Measurements from ENCODE around the gene ATF6B.

Gene ATF6B

DNA sequence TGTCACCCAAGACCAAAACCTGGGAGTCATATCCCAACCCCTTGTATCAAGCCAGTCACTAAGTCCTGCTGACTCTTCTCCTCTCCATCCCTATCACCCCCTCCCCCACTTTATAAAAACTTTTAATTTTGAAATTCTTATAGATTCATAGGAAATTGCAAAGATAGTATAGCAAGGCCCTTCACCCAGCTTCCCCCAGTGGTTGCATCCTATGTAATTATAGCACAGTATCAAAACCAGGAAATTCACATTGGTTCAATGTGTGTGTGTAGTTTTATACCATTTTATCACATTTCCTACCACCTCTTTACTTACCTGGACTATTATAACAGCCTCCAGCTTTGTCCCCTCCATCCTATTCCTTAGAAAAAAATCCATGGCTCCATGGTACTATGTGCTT lies 30.0 kb upstream of the ATF6B start:
- Histone ChIP-seq H3K27me3 (no peaks in the 10 kb centered on the region), H3K36me3 (peaks cover 33% of the 10 kb centered on the region), H3K4me1 (0 out of 2 replicates have a peak, but pooled peaks cover 3% of the 10 kb centered on the region), H3K9me3 (no peaks in the 10 kb centered on the region), H3K4me3 (ENCODE audit: low read depth, low read length) (no peak overlapping the region)
- TF ChIP-seq, protein P1, sequence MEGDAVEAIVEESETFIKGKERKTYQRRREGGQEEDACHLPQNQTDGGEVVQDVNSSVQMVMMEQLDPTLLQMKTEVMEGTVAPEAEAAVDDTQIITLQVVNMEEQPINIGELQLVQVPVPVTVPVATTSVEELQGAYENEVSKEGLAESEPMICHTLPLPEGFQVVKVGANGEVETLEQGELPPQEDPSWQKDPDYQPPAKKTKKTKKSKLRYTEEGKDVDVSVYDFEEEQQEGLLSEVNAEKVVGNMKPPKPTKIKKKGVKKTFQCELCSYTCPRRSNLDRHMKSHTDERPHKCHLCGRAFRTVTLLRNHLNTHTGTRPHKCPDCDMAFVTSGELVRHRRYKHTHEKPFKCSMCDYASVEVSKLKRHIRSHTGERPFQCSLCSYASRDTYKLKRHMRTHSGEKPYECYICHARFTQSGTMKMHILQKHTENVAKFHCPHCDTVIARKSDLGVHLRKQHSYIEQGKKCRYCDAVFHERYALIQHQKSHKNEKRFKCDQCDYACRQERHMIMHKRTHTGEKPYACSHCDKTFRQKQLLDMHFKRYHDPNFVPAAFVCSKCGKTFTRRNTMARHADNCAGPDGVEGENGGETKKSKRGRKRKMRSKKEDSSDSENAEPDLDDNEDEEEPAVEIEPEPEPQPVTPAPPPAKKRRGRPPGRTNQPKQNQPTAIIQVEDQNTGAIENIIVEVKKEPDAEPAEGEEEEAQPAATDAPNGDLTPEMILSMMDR (IDR thresholded peaks at IDR 0.05; ENCODE audit: low read depth, low read length), result no peak
- DNase-seq, result no peak

DNA sequence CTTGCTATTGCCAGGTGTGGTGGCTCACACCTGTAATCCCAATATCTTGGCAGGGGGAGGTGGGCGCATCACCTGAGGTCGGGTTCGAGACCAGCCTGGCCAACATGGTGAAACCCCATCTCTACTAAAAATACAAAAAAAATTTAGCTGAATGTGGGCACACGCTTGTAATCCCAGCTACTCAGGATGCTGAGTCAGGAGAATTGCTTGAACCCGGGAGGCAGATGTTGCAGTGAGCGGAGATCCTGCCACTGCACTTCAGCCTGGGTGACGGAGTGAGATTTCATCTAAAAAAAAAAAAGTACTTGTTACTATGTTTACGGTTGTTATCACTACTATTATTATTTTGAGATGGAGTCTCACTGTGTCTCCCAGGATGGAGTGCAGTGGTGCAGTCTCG lies 28.8 kb upstream of the ATF6B start:
- Histone ChIP-seq H3K9me3 (no peaks in the 10 kb centered on the region), H3K36me3 (peaks cover 33% of the 10 kb centered on the region)
- no peak for DNase-seq

GRCh38 chr6:32154514-32155161 lies 26.6 kb upstream of the ATF6B start:
- TF ChIP-seq, protein P1 (IDR thresholded peaks at IDR 0.05; ENCODE audit: low read depth, low read length), result peak; percentile 68
- peaks cover 33% of the 10 kb centered on the region for H3K36me3 ChIP-seq
- peak; percentile 82 for DNase-seq
- H3K27me3 ChIP-seq, result no peaks in the 10 kb centered on the region
- peak overlapping the region; percentile 96 for H3K4me3 ChIP-seq (ENCODE audit: low read depth, low read length)
- H3K9me3 ChIP-seq, result no peaks in the 10 kb centered on the region
- peaks cover 7% of the 10 kb centered on the region for H3K4me1 ChIP-seq

More for the DNA sequence above, 28.8 kb upstream of the ATF6B start:
- Histone ChIP-seq H3K27me3 (no peaks in the 10 kb centered on the region), H3K4me1 (peaks cover 7% of the 10 kb centered on the region), H3K4me3 (ENCODE audit: low read depth, low read length) (no peak overlapping the region)
- TF ChIP-seq, protein P1 (IDR thresholded peaks at IDR 0.05; ENCODE audit: low read depth, low read length), result no peak

DNA sequence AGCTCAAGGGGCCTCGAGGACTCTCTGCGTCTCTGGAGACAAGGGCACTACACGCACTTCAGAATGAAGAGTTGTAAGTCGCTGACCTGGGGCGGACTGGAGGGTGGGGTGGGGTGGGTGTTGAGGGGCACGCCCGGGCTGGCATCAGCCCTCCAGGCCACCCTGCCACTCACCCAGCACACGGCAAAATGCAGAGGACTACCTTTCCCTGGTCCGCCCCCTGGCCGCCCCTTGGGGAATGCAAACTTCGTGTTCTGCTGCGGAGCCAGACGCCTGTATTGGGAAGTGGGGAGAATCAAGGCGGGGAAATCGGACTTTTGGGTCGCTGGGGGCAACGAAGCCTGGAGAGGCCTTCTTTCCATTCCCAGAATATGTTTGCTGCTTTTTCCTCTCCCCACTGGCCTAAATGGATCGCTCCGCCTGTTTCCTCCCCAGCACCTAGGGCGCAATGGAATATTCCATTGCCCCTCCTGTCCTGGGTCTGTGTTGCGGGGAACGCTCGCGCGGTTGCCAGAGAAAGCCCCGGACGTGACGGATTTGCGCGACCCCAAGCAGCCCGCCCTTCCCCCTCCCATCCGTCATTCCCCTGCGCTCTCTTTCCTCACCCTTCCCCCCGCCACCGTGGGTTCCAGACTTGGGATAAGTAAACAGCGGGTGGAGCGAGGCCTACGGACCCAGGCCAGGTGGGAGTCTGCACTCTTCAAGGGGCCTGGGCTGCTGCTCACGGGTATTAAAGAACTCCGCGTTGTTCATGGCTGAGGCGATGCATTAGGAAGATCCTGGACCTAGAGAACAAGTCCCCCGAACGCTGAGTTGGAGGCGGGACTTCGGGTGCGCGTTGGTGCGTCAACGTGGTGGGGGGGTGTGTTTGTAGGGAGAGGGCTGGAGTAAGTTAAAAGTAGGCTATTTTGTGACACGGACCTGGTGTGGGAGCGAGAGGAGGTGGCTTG lies 25.8 kb upstream of the ATF6B start, which contains the start of gene PPT2:
TSS of gene PPT2 (plus strand) at position 578 of the 950 bp plus-strand sequence. CDS start 454 bp downstream, outside the sequence.
- peak within 1 kb of the TSS; percentile 96 for H3K4me3 ChIP-seq (ENCODE audit: low read depth, low read length)
- H3K4me1 ChIP-seq, result peaks cover 7% of the 10 kb centered on the region
- H3K27me3 ChIP-seq, result no peaks in the 10 kb centered on the region
- TF ChIP-seq, protein P1 (IDR thresholded peaks at IDR 0.05; ENCODE audit: low read depth, low read length), result peak; percentile 30; the same call in 1 of the 2 replicates
- peaks cover 31% of the 10 kb centered on the region for H3K36me3 ChIP-seq
- DNase-seq, result peak; percentile 95
- H3K9me3 ChIP-seq, result no peaks in the 10 kb centered on the region

DNA sequence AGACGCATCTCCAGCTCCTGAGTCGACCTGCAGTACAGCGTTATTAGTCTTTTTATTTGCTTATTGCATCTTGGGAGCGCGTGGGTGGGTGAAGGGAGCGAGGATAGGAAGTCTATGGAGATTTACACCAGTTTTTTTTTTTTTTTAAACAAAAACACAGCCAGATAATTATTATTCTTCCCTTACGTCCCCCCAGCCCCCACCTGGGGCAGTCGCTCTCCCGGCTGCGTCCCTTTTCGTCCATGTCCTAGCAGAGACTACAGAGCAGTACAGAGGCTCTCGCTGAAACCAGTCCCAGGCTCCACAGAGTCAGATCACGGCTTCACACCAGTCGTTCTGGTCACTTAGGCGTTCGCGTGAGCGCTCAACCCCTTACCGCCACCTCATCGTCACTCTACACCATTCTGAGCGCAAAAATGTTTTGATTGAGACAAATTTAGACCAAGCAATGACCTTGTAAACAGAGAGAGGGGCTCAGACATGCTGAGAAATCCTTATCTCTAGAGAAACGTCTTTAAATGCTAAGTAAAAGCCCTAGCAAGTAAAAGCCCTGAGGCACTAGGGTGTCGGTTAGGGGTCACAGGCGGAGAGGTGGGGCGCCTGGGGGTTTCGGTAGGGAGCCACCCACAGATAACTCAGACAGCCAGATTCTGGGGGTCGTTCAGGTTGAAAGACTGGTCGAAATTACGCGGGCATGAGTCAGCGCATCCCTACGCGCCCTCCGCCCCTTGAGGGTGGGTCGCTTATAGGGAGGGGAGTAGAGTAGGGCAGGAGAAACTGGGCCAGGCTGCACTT lies 24.9 kb upstream of the ATF6B start:
- no peaks in the 10 kb centered on the region for H3K27me3 ChIP-seq
- H3K36me3 ChIP-seq, result peaks cover 23% of the 10 kb centered on the region
- TF ChIP-seq, protein P1 (IDR thresholded peaks at IDR 0.05; ENCODE audit: low read depth, low read length), result no peak
- peak overlapping the region; percentile 96 for H3K4me3 ChIP-seq (ENCODE audit: low read depth, low read length)
- H3K9me3 ChIP-seq, result no peaks in the 10 kb centered on the region
- peaks cover 7% of the 10 kb centered on the region for H3K4me1 ChIP-seq
- DNase-seq, result peak; percentile 69
